Stimulated activated CD4-positive, alpha-beta T cell treated with anti-CD3 and anti-CD28 coated beads, Interleukin-2, amount 100 ng/mL, for 48 hours (primary cell): ENCODE measurements around the gene TTC7B.

Experiments used
- DNase-seq, 2 donors: peaks; one replicate each; pipeline ENCODE4 v3.0.0-alpha.2; 2020

The TTC7B gene

GRCh38 chr14:90554341-90554740, 261.9 kb downstream of the TTC7B start:
- DNase-seq = no peak

GRCh38 chr14:90553921-90554336, 262.3 kb downstream of the TTC7B start:
- no peak for DNase-seq

DNA sequence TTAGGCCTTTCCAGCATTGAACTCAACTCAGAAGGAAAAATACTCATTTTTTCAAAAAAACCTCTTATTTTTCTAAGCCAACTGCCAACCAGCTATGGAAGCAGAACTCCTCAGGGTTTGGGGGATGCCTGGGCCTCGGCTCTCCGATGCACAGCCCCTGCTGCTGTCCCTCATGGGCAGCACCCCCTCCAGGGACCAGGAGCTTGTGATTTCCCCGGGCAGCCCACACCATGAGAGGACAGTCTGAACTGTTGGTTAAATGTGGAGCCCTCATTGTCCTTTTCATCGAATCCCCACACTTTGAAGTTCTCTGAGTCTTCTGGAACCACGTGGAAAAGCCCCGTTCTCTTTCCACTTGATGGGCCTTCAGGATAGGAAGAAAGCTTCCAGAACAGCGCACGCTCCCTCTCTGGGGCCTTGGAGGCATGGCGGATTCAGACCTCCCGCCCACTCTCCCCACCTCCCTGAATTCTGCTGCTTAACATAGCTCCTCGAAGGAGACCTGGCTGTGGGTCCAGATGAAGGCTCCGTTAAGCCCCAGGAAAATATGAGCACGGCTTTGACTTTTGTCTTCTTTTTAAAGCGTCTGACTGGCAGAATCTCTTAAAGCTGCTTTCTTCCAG, 262.8 kb downstream of the TTC7B start:
- no peak for DNase-seq

DNA sequence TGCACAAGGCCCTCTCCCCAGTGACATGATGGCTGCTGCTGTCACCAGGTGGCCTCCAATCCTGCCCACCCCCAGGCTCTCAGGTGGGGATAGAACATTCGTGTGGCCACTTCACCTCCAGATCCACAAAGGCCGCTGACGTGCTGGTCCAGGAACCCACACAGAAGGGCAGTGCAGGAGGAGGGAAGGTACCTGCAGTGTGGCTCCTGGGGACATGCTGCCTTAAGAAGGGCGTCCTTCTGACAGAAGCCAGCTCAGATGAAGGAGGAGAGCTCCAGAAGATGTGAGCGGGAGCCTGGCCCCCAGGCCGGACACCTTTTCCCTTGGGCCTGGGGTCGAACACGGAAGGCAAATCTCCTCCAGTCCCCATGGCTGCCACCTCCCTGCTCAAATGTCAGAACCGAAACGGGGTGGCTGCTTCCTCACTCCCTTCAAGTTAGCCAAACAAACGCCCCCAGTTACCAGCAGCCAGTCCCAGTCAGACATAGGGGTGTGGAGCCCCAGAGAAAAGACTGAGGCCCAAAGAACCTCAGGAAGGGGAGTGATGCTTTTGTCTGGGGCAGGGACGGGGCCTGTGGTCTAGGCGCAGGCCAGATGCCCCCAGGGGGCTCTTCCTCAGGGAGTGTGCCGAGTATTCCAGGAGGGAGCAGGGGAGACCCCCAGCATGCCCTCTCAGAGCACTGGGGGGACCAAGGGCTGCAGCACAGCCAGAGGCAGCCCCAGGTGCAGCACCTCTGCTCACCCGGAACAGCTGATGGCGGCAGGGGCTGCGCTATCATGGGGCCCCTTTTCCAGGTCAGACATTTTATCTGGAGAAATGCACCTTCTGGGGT, 263.5 kb downstream of the TTC7B start:
- no peak for DNase-seq

GRCh38 chr14:90551733-90552464, 264.3 kb downstream of the TTC7B start:
- no peak for DNase-seq

- no peak for DNase-seq
Observed at GRCh38 chr14:90551070-90551704, 265.0 kb downstream of the TTC7B start.

GRCh38 chr14:90549794-90550641, 266.2 kb downstream of the TTC7B start:
- no peak for DNase-seq

DNA sequence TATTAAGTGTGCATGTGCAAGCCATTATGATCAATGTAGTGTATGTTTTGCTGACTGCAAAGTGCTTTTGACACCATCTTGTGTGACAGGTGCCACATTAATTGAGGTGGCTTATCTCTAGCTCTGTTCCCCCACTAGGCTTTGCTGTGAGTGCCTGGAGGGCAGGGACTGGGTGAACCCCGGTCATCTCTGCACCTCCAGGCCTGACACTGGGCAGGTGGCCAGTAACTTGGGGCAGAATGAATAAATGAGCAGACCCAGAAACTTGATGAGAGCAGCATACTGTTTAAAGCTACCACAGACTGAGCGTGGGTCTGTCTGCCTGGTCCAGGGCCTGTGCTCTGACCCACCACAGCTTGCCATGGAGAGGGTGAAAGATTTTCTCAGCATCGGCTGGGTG, 267.8 kb downstream of the TTC7B start:
- no peak for DNase-seq

DNA sequence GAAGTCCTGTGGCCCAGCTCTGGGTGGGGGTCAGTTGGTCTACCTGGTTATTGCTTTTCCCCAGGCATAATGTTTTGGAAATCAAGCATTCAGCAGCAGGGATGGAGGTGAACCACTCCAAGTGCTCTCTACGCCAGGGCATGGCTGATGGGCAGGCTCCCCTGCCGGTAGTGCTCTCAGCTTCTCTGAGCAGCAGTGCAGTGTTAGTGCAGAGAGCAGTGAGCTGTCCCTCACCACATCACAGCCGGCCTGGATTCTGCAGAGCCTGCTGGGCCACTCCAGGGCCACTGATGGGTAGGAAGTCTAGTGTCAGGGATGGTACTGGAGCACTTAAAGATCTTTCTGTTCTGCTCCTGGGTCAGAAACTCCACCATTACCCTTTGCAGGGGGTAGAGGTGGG, 268.3 kb downstream of the TTC7B start:
- no peak for DNase-seq

- DNase-seq = no peak
Observed at GRCh38 chr14:90547250-90547649, 269.0 kb downstream of the TTC7B start.

- DNase-seq = no peak
Observed at GRCh38 chr14:90546767-90547166, 269.5 kb downstream of the TTC7B start.

DNA sequence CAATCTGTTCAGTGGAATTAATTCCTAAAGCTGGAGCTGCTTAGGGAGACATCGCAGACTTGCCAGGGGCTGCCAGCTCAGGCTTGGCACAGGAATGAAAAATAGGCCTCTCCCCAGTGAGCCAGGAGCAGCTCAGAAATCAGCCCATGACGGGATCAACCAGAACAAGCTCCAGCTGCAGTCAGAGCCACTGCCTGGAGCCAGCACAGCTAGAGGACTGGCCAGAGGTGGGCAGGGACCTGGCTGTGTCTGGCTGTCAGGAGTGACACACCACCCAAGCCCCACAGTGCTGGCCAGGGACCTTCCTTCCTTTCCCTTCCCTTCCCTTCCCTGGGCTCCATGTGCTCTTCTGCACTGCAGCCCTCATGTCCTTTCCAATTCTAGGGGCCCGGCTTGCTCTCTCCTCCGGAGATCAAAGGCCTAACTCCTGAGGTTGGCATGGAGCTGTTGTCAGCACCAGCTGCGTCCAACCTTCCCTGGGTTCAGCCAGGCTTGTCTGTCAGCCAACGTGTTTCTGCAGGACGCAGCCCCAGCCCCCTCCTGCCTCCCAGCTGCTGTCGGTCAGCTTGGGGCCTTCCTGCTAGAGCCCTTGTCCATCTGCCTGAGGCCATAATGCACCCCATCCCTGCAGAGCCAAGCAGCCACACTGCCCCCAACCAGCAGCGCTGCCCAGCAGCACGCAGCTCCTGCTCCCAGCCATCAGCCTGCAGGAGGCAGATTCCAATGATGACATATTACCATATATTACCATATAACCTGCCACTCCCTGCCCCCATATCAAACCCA, 270.1 kb downstream of the TTC7B start:
- no peak for DNase-seq

- DNase-seq = no peak
Observed at GRCh38 chr14:90545382-90545781, 270.8 kb downstream of the TTC7B start.

DNA sequence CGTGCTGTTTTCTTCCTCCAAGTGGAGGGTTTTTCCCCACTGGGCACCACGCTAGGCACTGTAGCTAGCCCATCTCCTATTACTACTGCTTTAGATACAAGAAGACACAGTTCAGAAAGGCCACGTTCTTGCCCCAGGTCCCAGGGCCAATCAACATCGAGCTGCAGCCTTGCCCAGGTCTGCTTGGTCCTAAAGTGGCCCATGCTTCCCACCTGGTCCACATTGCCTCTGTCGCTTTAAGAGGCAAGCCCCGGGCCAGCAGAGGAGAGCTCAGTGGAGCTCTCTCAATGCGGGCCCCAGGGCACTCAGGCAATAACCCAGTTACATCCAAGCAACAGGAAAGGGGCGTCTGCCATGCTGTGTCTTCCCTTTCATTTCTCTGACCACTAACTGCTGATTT, 271.3 kb downstream of the TTC7B start:
- DNase-seq = no peak

DNA sequence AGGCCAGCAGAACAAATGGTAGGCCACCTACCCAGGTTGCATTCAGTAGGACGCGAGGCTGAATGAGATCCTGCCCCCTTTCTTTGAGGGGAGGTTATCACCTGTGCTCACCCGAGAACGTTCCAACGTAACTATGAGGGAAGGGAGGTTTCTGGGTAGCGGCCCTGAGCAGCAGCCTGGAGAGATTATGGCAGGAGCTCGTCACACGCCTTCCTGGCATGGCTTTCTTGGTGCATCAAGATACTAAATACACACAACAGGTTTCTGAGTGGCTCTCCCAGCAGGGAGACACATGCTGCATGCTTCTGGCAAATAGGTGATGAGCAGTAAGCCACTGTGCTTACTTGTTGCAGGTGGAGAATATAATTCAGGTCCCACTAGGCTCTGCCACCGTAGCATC, 271.7 kb downstream of the TTC7B start:
- no peak for DNase-seq

- DNase-seq = no peak
Observed at GRCh38 chr14:90543876-90544275, 272.4 kb downstream of the TTC7B start.

GRCh38 chr14:90541076-90541634, 275.1 kb downstream of the TTC7B start:
- no peak for DNase-seq

- no peak for DNase-seq
Observed at GRCh38 chr14:90540437-90540836, 275.8 kb downstream of the TTC7B start.

GRCh38 chr14:90539996-90540395, 276.2 kb downstream of the TTC7B start:
- DNase-seq = no peak

DNA sequence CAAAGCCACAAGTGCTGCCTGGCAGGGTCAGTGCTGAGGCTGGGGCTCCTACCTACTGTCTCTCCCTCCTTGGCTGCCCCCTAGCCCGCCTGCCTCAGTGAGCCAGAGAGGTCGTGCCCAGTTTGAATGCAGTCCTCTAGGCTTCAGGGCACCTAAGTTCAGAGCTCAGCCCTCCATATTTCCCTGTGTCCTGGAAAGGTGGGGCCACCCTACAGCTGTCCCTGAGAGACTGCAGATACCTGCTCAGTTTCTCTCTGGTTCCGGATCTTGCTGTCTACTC, 276.8 kb downstream of the TTC7B start:
- DNase-seq = no peak

DNA sequence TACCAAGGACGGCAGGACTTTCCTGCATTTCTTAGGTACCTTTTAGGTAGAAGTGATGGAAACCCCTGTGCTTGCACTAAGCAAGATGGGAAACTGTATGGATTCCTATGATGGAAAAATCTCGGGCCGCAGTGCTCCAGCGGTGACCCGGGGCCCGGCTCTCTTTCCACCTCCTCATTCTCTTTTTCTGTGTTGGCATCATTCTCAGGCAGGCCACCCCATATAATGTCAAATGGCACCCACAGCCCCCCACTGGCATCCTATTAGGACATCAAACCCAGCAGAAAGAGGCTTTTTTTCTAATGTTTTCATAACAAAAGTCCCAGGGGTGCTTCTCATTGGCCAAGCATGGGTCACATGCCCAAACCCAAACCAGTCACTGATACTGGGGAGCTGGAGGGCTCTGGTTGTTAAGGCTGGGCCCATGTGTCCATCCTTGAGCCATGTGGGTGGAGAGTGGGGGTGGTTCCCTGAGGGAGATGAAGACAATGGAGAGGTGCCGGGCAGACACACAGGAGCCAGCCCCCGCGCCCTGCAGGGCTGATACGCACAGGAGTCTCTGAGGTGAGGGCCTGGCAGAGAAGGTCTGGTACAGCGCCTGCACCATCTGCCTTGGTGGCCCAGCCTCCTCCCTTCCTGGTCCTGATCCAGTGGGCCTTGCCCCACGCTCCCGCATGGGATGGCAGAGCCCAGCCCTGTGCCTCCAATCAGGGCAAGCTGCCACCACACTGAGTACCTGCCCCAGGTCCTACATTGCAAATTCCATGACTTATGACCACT, 277.3 kb downstream of the TTC7B start:
- no peak for DNase-seq
